Fibroblast of lung (primary cell): ENCODE measurements around the gene FAAP20. TPM values are rescaled to one million over a fixed set of nuclear protein-coding genes. Genes with fewer than 3 reads are reported as not detected.

Experiments used
- DNase-seq, 2 donors: peaks; one replicate each; pipeline versions ENCODE4 v3.0.0 to v3.0.0-alpha.2; 2010; ENCODE audit warnings: low read depth in 2 of 2
- H2AFZ ChIP-seq: 2 replicates; pipeline ENCODE4 v1.5.1; 2012; ENCODE audit warnings: low read length, control low read depth, inconsistent platforms
- H3K27ac ChIP-seq: 2 replicates; pipeline ENCODE4 v1.5.1; 2011; ENCODE audit warnings: low read length, control low read depth; ENCODE audit not compliant: insufficient read depth
- H3K27me3 ChIP-seq: 2 replicates; pipeline ENCODE4 v1.5.1; 2011; ENCODE audit warnings: mild to moderate bottlenecking, low read length; ENCODE audit not compliant: control insufficient read depth, insufficient read depth
- H3K36me3 ChIP-seq: 2 replicates; pipeline ENCODE4 v1.5.1; 2011; ENCODE audit warnings: low read length; ENCODE audit not compliant: control insufficient read depth, insufficient read depth
- H3K4me1 ChIP-seq: 2 replicates; pipeline ENCODE4 v1.5.1; 2011; ENCODE audit warnings: low read length; ENCODE audit not compliant: control insufficient read depth, insufficient read depth; ENCODE audit errors: extremely low read depth
- H3K4me2 ChIP-seq: 2 replicates; pipeline ENCODE4 v1.5.1; 2011; ENCODE audit warnings: low read length, control low read depth; ENCODE audit not compliant: insufficient read depth; ENCODE audit errors: extremely low read depth
- H3K4me3 ChIP-seq, 4 experiments: fragments of 200-600 bp in 1 of 4; sonication (generic) in 1 of 4; replicated peaks in 1 of 4; 2 replicates each; pipeline ENCODE4 v1.5.1; 2011 to 2016; ENCODE audit warnings: low read length in 4 of 4, low read depth in 3 of 4, mild to moderate bottlenecking in 3 of 4, control low read depth in 2 of 4, inconsistent platforms in 1 of 4, mixed read lengths in 1 of 4; ENCODE audit not compliant: insufficient read depth in 1 of 4; ENCODE audit errors: control extremely low read depth in 1 of 4
- H3K79me2 ChIP-seq: 2 replicates; pipeline ENCODE4 v1.5.1; 2012; ENCODE audit warnings: mild to moderate bottlenecking, low read length, inconsistent platforms; ENCODE audit not compliant: control insufficient read depth, insufficient read depth
- H3K9ac ChIP-seq: 2 replicates; pipeline ENCODE4 v1.5.1; 2011; ENCODE audit warnings: mild to moderate bottlenecking, low read length, control low read depth; ENCODE audit not compliant: insufficient read depth
- H3K9me3 ChIP-seq: 2 replicates; pipeline ENCODE4 v1.5.1; 2012; ENCODE audit warnings: low read depth, low read length; ENCODE audit not compliant: control insufficient read depth, insufficient read depth
- H4K20me1 ChIP-seq: 2 replicates; pipeline ENCODE4 v1.5.1; 2011; ENCODE audit warnings: low read length; ENCODE audit not compliant: control insufficient read depth, insufficient read depth; ENCODE audit errors: extremely low read depth
- EZH2 ChIP-seq: IDR thresholded peaks from 2 replicates; pipeline ENCODE4 v1.5.1; 2012; ENCODE audit warnings: low read length, control low read depth, mild to moderate bottlenecking; ENCODE audit errors: missing control alignments
- polyA plus RNA-seq, 2 donors: library from polyadenylated mRNA; depleted of rRNA in 1 of 2; stranded (reverse) in 1 of 2; unstranded in 1 of 2; fragments of >200 nt; gene quantifications; 2 replicates each; pipeline ENCODE4 v1.2.1, GENCODE V29; 2011 to 2012; ENCODE audit warnings: missing spikeins in 1 of 2
- total RNA-seq: library from RNA; depleted of rRNA; stranded (reverse); fragments of >200 nt; gene quantifications from 2 replicates; pipeline ENCODE4 v1.2.1, GENCODE V29; 2014
- TF ChIP-seq, protein P1 (sequence below), 2 donors: IDR thresholded peaks in 1 of 2; conservative IDR thresholded peaks in 1 of 2; 1 replicate in 1 of 2; 2 replicates in 1 of 2; pipeline ENCODE4 v1.5.1; 2011 to 2012; ENCODE audit warnings: low read length in 2 of 2, control low read depth in 1 of 2, inconsistent platforms in 1 of 2, low read depth in 1 of 2, mild to moderate bottlenecking in 1 of 2

FAAP20 gene
- total and polyA plus RNA-seq, 2 donors (not counting 1 experiment from before 2014, with no cell fraction given): 8.2 to 21.5 TPM

GRCh38 chr1:2212532-2213491 is 18.2 kb upstream of the FAAP20 start:
- peak overlapping the region in 2 of 4 experiments; percentile 31 to 50 for H3K4me3 ChIP-seq
- H2AFZ ChIP-seq: peak overlapping the region; percentile 17
- no peaks in the 10 kb centered on the region for H4K20me1 ChIP-seq
- H3K27me3 ChIP-seq: no peaks in the 10 kb centered on the region
- no peaks in the 10 kb centered on the region for H3K36me3 ChIP-seq
- TF ChIP-seq, protein P1, sequence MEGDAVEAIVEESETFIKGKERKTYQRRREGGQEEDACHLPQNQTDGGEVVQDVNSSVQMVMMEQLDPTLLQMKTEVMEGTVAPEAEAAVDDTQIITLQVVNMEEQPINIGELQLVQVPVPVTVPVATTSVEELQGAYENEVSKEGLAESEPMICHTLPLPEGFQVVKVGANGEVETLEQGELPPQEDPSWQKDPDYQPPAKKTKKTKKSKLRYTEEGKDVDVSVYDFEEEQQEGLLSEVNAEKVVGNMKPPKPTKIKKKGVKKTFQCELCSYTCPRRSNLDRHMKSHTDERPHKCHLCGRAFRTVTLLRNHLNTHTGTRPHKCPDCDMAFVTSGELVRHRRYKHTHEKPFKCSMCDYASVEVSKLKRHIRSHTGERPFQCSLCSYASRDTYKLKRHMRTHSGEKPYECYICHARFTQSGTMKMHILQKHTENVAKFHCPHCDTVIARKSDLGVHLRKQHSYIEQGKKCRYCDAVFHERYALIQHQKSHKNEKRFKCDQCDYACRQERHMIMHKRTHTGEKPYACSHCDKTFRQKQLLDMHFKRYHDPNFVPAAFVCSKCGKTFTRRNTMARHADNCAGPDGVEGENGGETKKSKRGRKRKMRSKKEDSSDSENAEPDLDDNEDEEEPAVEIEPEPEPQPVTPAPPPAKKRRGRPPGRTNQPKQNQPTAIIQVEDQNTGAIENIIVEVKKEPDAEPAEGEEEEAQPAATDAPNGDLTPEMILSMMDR (conservative IDR thresholded peaks at IDR 0.05 in 1 of 2, IDR thresholded peaks at IDR 0.05 in 1 of 2; ENCODE audit: low read depth in 1 of 2, low read length in 2 of 2): peak; percentile 19 to 29
- TF ChIP-seq EZH2: no peak
- H3K4me1 ChIP-seq: peaks cover 30% of the 10 kb centered on the region
- peak overlapping the region; percentile 98 for H3K27ac ChIP-seq
- H3K4me2 ChIP-seq: peak overlapping the region; percentile 55
- peak overlapping the region; percentile 95 for H3K9ac ChIP-seq
- no peaks in the 10 kb centered on the region for H3K9me3 ChIP-seq
- DNase-seq: peak; percentile 95 to 96
- no peaks in the 10 kb centered on the region for H3K79me2 ChIP-seq

DNA sequence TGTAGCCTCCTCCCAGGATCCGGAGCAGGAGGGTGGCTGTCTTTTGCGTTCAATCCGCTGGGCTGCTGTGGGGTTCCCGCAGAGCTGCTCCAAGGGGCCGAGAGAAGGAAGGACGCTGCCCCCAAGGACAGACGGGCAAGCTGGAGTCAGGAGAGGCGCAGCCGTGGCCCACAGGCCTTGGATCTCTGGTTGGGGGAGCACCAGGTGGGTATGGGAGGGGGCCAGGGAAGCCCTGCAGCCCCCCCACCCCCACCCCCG is 17.6 kb upstream of the FAAP20 start:
- Histone ChIP-seq H3K27ac (peak overlapping the region; percentile 98), H3K9me3 (no peaks in the 10 kb centered on the region), H3K36me3 (no peaks in the 10 kb centered on the region), H3K79me2 (no peaks in the 10 kb centered on the region), H4K20me1 (no peaks in the 10 kb centered on the region), H3K9ac (peak overlapping the region; percentile 76), H3K4me3 (peak overlapping the region in 1 of 4 experiments; percentile 50), H3K4me2 (peak overlapping the region; percentile 21), H3K27me3 (no peaks in the 10 kb centered on the region), H3K4me1 (peaks cover 35% of the 10 kb centered on the region), H2AFZ (peak overlapping the region; percentile 54)
- DNase-seq: no peak
- TF ChIP-seq, protein P1 (conservative IDR thresholded peaks at IDR 0.05 in 1 of 2, IDR thresholded peaks at IDR 0.05 in 1 of 2; ENCODE audit: low read depth in 1 of 2, low read length in 2 of 2): no peak
- TF ChIP-seq EZH2: no peak

GRCh38 chr1:2210786-2211185 is 16.2 kb upstream of the FAAP20 start:
- Histone ChIP-seq H3K9ac (no peak overlapping the region), H3K27ac (no peak overlapping the region), H4K20me1 (no peaks in the 10 kb centered on the region), H3K27me3 (no peaks in the 10 kb centered on the region), H3K9me3 (no peaks in the 10 kb centered on the region), H3K4me3 (no peak overlapping the region), H3K4me2 (no peak overlapping the region), H3K4me1 (peaks cover 41% of the 10 kb centered on the region), H3K79me2 (no peaks in the 10 kb centered on the region), H2AFZ (no peak overlapping the region), H3K36me3 (no peaks in the 10 kb centered on the region)
- TF ChIP-seq EZH2: no peak
- TF ChIP-seq, protein P1 (conservative IDR thresholded peaks at IDR 0.05 in 1 of 2, IDR thresholded peaks at IDR 0.05 in 1 of 2; ENCODE audit: low read depth in 1 of 2, low read length in 2 of 2): no peak
- DNase-seq: no peak
